CD4-positive, alpha-beta memory T cell (primary cell): ENCODE measurements around the gene CYB5A. TPM values are rescaled to one million over a fixed set of nuclear protein-coding genes. Genes with fewer than 3 reads are reported as not detected.
A peak's percentile ranks its signal among the peaks of the same experiment; 100 is the strongest.
"Not testable (repeated sequence)": the region's sequence is repeated elsewhere in the genome, so short reads cannot be mapped to it uniquely, and the experiment has no call there.

Experiments used
- CTCF ChIA-PET: fragments of 350-600 bp; sonication (Branson Sonifier 250); formaldehyde crosslinking; loops from one replicate; lab custom pipeline; 2021; ENCODE audit warnings: inconsistent platforms; ENCODE audit not compliant: partially characterized antibody; lab: Charles Lee
- POLR2A ChIA-PET: fragments of 350-600 bp; sonication (Branson Sonifier 250); formaldehyde crosslinking; loops from one replicate; lab custom pipeline; 2021; ENCODE audit not compliant: partially characterized antibody; lab: Charles Lee
- DNase-seq, 5 donors: peaks; one replicate each; pipeline versions ENCODE4 v3.0.0 to v3.0.0-alpha.2; 2020 to 2022; ENCODE audit warnings: mixed read lengths in 1 of 5
- H3K27ac ChIP-seq: one replicate; pipeline ENCODE4 v1.7.0; 2013; ENCODE audit warnings: low read depth, low read length
- H3K27me3 ChIP-seq: 2 replicates; pipeline ENCODE4 v1.7.0; 2013; ENCODE audit warnings: mild to moderate bottlenecking, low read length, moderate library complexity; ENCODE audit not compliant: insufficient read depth
- H3K36me3 ChIP-seq: 2 replicates; pipeline ENCODE4 v1.7.0; 2013; ENCODE audit warnings: mild to moderate bottlenecking, low read length, moderate library complexity; ENCODE audit not compliant: insufficient read depth
- H3K4me1 ChIP-seq: 2 replicates; pipeline ENCODE4 v1.7.0; 2013; ENCODE audit warnings: mild to moderate bottlenecking, low read length, moderate library complexity; ENCODE audit not compliant: insufficient read depth
- H3K4me3 ChIP-seq, 2 donors: one replicate each; pipeline ENCODE4 v1.7.0; 2013; ENCODE audit warnings: low read length in 2 of 2, mild to moderate bottlenecking in 1 of 2
- H3K9me3 ChIP-seq, 2 donors: one replicate each; pipeline ENCODE4 v1.7.0; 2013; ENCODE audit warnings: low read length in 2 of 2, control low read depth in 1 of 2; ENCODE audit not compliant: control insufficient read depth in 1 of 2
- H3K27ac Mint-ChIP-seq, 7 donors: one replicate each; pipeline ENCODE4 v1.8.0; 2020 to 2021; ENCODE audit warnings: mixed read lengths in 7 of 7, mild to moderate bottlenecking in 6 of 7, inconsistent platforms in 3 of 7, moderate library complexity in 3 of 7
- H3K27me3 Mint-ChIP-seq, 2 donors: one replicate each; pipeline ENCODE4 v1.8.0; 2020 to 2021; ENCODE audit warnings: mixed read lengths in 2 of 2
- H3K36me3 Mint-ChIP-seq, 2 donors: one replicate each; pipeline ENCODE4 v1.8.0; 2020 to 2021; ENCODE audit warnings: mixed read lengths in 2 of 2, inconsistent platforms in 1 of 2, mild to moderate bottlenecking in 1 of 2
- H3K4me1 Mint-ChIP-seq, 4 donors: one replicate each; pipeline ENCODE4 v1.8.0; 2020 to 2021; ENCODE audit warnings: mixed read lengths in 4 of 4, mild to moderate bottlenecking in 1 of 4
- H3K4me3 Mint-ChIP-seq, 8 donors: one replicate each; pipeline ENCODE4 v1.8.0; 2020 to 2021; ENCODE audit warnings: mixed read lengths in 8 of 8, mild to moderate bottlenecking in 7 of 8, moderate library complexity in 6 of 8, inconsistent platforms in 3 of 8
- H3K9me3 Mint-ChIP-seq, 8 donors: one replicate each; pipeline ENCODE4 v1.8.0; 2020 to 2021; ENCODE audit warnings: mixed read lengths in 8 of 8, mild to moderate bottlenecking in 5 of 8, inconsistent platforms in 3 of 8, moderate library complexity in 1 of 8
- intact Hi-C: fragments of 100-400 bp; cut with micrococcal nuclease; formaldehyde crosslinking; loops from one replicate; pipeline ENCODE4 v1.15.1; 2023
- polyA plus RNA-seq, 2 donors: library from polyadenylated mRNA; unstranded; fragments of 300-500 nt; fragmentation: Illumina TruSeq; gene quantifications; one replicate each; pipeline ENCODE4 v1.2.3, GENCODE V29; 2021
- total RNA-seq, 2 experiments: library from RNA; stranded (reverse); gene quantifications; one replicate each; pipeline ENCODE4 v1.2.3, GENCODE V29; 2021

The CYB5A gene
- total and polyA plus RNA-seq, 4 experiments from 2014 or later = 22.8 to 86.7 (median 44.0) TPM

- intact Hi-C loops = loop anchor here (5.0 kb wide), 1 partner anchor 78 kb away; no protein-coding TSS in a partner anchor
- no peak for DNase-seq
- H3K27ac Mint-ChIP-seq = no peak overlapping the region
- Histone ChIP-seq H3K9me3 (no peaks in the 10 kb centered on the region), H3K4me3 (no peak overlapping the region), H3K27me3 (no peaks in the 10 kb centered on the region), H3K36me3 (no peaks in the 10 kb centered on the region), H3K27ac (no peak overlapping the region), H3K4me1 (peaks cover 13% of the 10 kb centered on the region)
- H3K9me3 Mint-ChIP-seq = peaks cover 0 to 2% (median 0%) of the 10 kb centered on the region in 8 donors
- CTCF ChIA-PET = no interaction called here
- peaks cover 5 to 9% of the 10 kb centered on the region in 2 donors for H3K27me3 Mint-ChIP-seq
- H3K4me3 Mint-ChIP-seq = no peak overlapping the region
- H3K36me3 Mint-ChIP-seq = peaks cover 3 to 6% of the 10 kb centered on the region in 2 donors
- peaks cover 6 to 16% (median 11%) of the 10 kb centered on the region in 4 donors for H3K4me1 Mint-ChIP-seq
- POLR2A ChIA-PET = no interaction called here
Measured at GRCh38 chr18:74294526-74294925, 2.8 kb upstream of the CYB5A start.

DNA sequence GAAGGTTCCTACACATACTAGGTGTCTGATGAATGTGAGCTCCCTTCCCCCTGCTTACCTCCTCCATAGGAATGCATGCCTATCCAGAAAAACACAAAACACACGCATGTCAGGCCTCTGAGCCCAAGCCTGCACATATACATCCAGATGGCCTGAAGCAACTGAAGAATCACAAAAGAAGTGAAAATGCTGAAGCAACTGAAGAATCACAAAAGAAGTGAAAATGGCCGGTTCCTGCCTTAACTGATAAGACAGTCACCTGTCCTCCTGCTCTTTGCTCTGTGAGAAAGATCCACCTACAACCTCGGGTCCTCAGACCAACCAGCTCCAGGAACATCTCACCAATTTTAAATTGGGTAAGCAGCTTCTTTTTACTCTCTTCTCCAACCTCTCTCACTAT lies 1.2 kb upstream of the CYB5A start:
- peaks cover 13% of the 10 kb centered on the region for H3K4me1 ChIP-seq
- H3K27me3 Mint-ChIP-seq, H3K36me3 ChIP-seq, H3K4me3 ChIP-seq, H3K27ac ChIP-seq, H3K9me3 ChIP-seq, CTCF ChIA-PET, H3K36me3 Mint-ChIP-seq, H3K9me3 Mint-ChIP-seq, H3K27me3 ChIP-seq: not testable (repeated sequence)
- peak in 1 of 5 donors; percentile 0 for DNase-seq
- Mint-ChIP-seq H3K4me3 (peak overlapping the region in 3 of 8 donors; percentile 95 to 99 (median 96)), H3K4me1 (peaks cover 6 to 18% (median 11%) of the 10 kb centered on the region in 4 donors), H3K27ac (peak overlapping the region in 5 of 7 donors; percentile 10 to 37 (median 31))
- POLR2A ChIA-PET = interaction anchor here (0.6 to 0.7 kb wide), 2 partner anchors 1018 to 1313 kb away, joined by 3 read pairs; no protein-coding TSS in a partner anchor
- intact Hi-C loops = loop anchor here (1.0 to 5.0 kb wide), 5 partner anchors 79 to 304 kb away; partner anchors contain the start of genes TIMM21 and ZNF407

GRCh38 chr18:74292541-74292858 lies 737 bp upstream of the CYB5A start:
- Histone ChIP-seq H3K4me1 (peaks cover 13% of the 10 kb centered on the region), H3K36me3 (no peaks in the 10 kb centered on the region), H3K27me3 (no peaks in the 10 kb centered on the region), H3K27ac (peak overlapping the region; percentile 54), H3K4me3 (peak overlapping the region; percentile 90 to 98), H3K9me3 (no peaks in the 10 kb centered on the region)
- CTCF ChIA-PET = no interaction called here
- no peaks in the 10 kb centered on the region for H3K27me3 Mint-ChIP-seq
- H3K36me3 Mint-ChIP-seq = peaks cover 3 to 6% of the 10 kb centered on the region in 2 donors
- H3K9me3 Mint-ChIP-seq = no peaks in the 10 kb centered on the region
- POLR2A ChIA-PET = interaction anchor here (0.6 to 0.7 kb wide), 2 partner anchors 1018 to 1314 kb away, joined by 3 read pairs; no protein-coding TSS in a partner anchor
- intact Hi-C loops = loop anchor here (1.0 to 5.0 kb wide), 5 partner anchors 80 to 305 kb away; partner anchors contain the start of genes TIMM21 and ZNF407
- H3K4me1 Mint-ChIP-seq = peaks cover 6 to 20% (median 11%) of the 10 kb centered on the region in 4 donors
- DNase-seq = peak in 2 of 5 donors; percentile 0 to 6
- H3K4me3 Mint-ChIP-seq = peak overlapping the region in 3 of 8 donors; percentile 95 to 99 (median 96)
- H3K27ac Mint-ChIP-seq = peak overlapping the region; percentile 65 to 98 (median 83)

GRCh38 chr18:74291472-74291770 lies 342 bp downstream of the CYB5A start:
- Mint-ChIP-seq H3K4me1 (peaks cover 6 to 20% (median 11%) of the 10 kb centered on the region in 4 donors), H3K4me3 (peak overlapping the region in 3 of 8 donors; percentile 95 to 99 (median 96))
- no peak for DNase-seq

DNA sequence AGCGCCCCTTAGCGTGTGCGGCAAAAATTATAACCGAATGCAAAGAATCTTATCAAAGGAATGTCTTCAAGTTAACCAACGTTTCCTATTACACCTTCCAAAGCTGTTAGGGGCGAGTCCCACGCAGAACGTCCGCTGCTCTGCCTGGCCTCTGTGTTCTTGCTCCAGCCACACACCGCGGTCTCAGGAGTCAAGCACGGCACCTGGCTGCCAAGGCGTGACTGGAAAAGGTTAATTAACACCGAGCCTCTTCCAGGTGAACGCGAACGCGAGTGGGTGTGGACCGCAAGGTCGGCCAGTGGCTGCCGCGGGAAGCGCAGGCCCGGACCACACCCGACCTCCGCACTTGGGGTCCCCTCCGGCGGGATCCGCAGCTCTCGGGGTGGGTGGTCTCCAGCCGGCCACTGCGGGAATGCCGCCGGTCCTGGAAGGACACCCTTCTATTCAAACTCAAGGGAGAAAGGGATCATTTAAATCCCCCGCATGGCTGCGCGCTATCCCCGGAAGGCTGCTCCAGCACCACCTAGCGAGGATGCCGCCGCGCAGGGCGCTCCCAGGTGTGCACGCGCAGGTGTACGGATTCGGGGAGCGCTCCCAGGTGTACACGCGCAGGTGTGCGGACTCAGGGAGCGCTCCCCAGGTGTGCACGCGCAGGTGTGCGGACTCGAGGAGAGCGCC lies 830 bp downstream of the CYB5A start:
- peaks cover 3 to 6% of the 10 kb centered on the region in 2 donors for H3K36me3 Mint-ChIP-seq
- ChIA-PET CTCF (interaction anchor here (1.6 kb wide), 1 partner anchor 51 kb away, joined by 3 read pairs; no protein-coding TSS in a partner anchor), POLR2A (no interaction called here)
- peak overlapping the region in 1 of 7 donors; percentile 65 for H3K27ac Mint-ChIP-seq
- Histone ChIP-seq H3K27me3 (no peaks in the 10 kb centered on the region), H3K36me3 (no peaks in the 10 kb centered on the region), H3K9me3 (no peaks in the 10 kb centered on the region), H3K27ac (peak overlapping the region; percentile 74), H3K4me1 (peaks cover 13% of the 10 kb centered on the region), H3K4me3 (peak overlapping the region; percentile 63 to 98)
- no peaks in the 10 kb centered on the region for H3K27me3 Mint-ChIP-seq
- peak overlapping the region in 4 of 8 donors; percentile 68 to 99 (median 96) for H3K4me3 Mint-ChIP-seq
- no peaks in the 10 kb centered on the region for H3K9me3 Mint-ChIP-seq
- intact Hi-C loops = loop anchor here (5.0 kb wide), 1 partner anchor 81 kb away; no protein-coding TSS in a partner anchor
- H3K4me1 Mint-ChIP-seq = peaks cover 6 to 20% (median 11%) of the 10 kb centered on the region in 4 donors
- DNase-seq = peak in 4 of 5 donors; percentile 7 to 33 (median 10)

More at GRCh38 chr18:74291472-74291770, 342 bp downstream of the CYB5A start:
- Histone ChIP-seq H3K27me3 (no peaks in the 10 kb centered on the region), H3K36me3 (no peaks in the 10 kb centered on the region), H3K27ac (peak overlapping the region; percentile 74), H3K4me1 (peaks cover 13% of the 10 kb centered on the region), H3K9me3 (no peaks in the 10 kb centered on the region), H3K4me3 (peak overlapping the region; percentile 63 to 98)
- no peaks in the 10 kb centered on the region for H3K9me3 Mint-ChIP-seq
- POLR2A ChIA-PET = no interaction called here
- CTCF ChIA-PET = no interaction called here
- peaks cover 3 to 6% of the 10 kb centered on the region in 2 donors for H3K36me3 Mint-ChIP-seq
- peak overlapping the region in 6 of 7 donors; percentile 65 to 98 (median 89) for H3K27ac Mint-ChIP-seq
- intact Hi-C loops = loop anchor here (5.0 kb wide), 1 partner anchor 81 kb away; no protein-coding TSS in a partner anchor
- no peaks in the 10 kb centered on the region for H3K27me3 Mint-ChIP-seq

DNA sequence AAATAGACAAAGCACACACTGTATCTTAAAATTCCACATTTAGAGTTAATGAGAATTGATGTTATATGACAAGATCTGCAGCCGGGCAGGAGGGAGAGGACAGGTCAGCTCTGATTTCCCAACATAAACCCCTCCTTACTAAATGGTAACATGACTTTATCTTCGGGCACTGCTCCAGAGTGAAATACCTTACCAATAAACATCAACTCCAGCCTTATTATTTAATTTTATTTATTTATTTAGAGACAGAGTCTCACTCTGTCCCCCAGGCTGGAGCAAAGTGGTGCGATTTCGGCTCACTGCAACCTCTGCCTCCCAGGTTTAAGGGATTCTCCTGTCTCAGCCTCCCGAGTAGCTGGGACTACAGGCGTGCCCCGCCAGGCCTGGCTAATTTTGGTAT lies 1.7 kb downstream of the CYB5A start:
- Histone ChIP-seq H3K36me3 (no peaks in the 10 kb centered on the region), H3K27ac (no peak overlapping the region), H3K4me3 (no peak overlapping the region), H3K27me3 (no peaks in the 10 kb centered on the region), H3K9me3 (no peaks in the 10 kb centered on the region), H3K4me1 (peaks cover 13% of the 10 kb centered on the region)
- CTCF ChIA-PET = interaction anchor here (1.6 kb wide), 1 partner anchor 52 kb away, joined by 3 read pairs; no protein-coding TSS in a partner anchor
- H3K4me1 Mint-ChIP-seq = peaks cover 6 to 20% (median 11%) of the 10 kb centered on the region in 4 donors
- POLR2A ChIA-PET = no interaction called here
- intact Hi-C loops = loop anchor here (5.0 kb wide), 1 partner anchor 82 kb away; no protein-coding TSS in a partner anchor
- peaks cover 3 to 6% of the 10 kb centered on the region in 2 donors for H3K36me3 Mint-ChIP-seq
- peak overlapping the region in 5 of 8 donors; percentile 12 to 95 (median 48) for H3K4me3 Mint-ChIP-seq
- H3K9me3 Mint-ChIP-seq = no peaks in the 10 kb centered on the region
- DNase-seq = no peak
- H3K27ac Mint-ChIP-seq = no peak overlapping the region
- no peaks in the 10 kb centered on the region for H3K27me3 Mint-ChIP-seq

GRCh38 chr18:74289137-74289536 lies 2.6 kb downstream of the CYB5A start:
- peak overlapping the region in 1 of 7 donors; percentile 75 for H3K27ac Mint-ChIP-seq
- no peaks in the 10 kb centered on the region for H3K9me3 Mint-ChIP-seq
- CTCF ChIA-PET = no interaction called here

More at GRCh38 chr18:74289137-74289536, 2.6 kb downstream of the CYB5A start:
- peak overlapping the region in 3 of 8 donors; percentile 18 to 27 (median 19) for H3K4me3 Mint-ChIP-seq
- peaks cover 13% of the 10 kb centered on the region for H3K4me1 ChIP-seq
- H3K27ac ChIP-seq = no peak overlapping the region
- peaks cover 6 to 20% (median 11%) of the 10 kb centered on the region in 4 donors for H3K4me1 Mint-ChIP-seq
- H3K4me3 ChIP-seq = no peak overlapping the region
- peaks cover 3 to 6% of the 10 kb centered on the region in 2 donors for H3K36me3 Mint-ChIP-seq
- POLR2A ChIA-PET = no interaction called here
- intact Hi-C loops = no loop called here
- H3K27me3 Mint-ChIP-seq = no peaks in the 10 kb centered on the region
- no peaks in the 10 kb centered on the region for H3K27me3 ChIP-seq
- no peaks in the 10 kb centered on the region for H3K36me3 ChIP-seq
- no peak for DNase-seq
- H3K9me3 ChIP-seq = no peaks in the 10 kb centered on the region
